Lower leg skin (tissue), 4 donors: ENCODE data around the gene GRB10. TPM values are rescaled to one million over a fixed set of nuclear protein-coding genes. Genes with fewer than 3 reads are reported as not detected.

ENCODE experiments used
- DNase-seq, 2 donors: peaks; one replicate each; pipeline ENCODE4 v3.0.0-alpha.2; 2019; ENCODE audit warnings: low spot score in 2 of 2
- H3K4me3 ChIP-seq: fragments of 200-600 bp; sonication (generic); 2 replicates; pipeline ENCODE4 v1.5.1; 2017; ENCODE audit warnings: mild to moderate bottlenecking, low read depth; ENCODE audit not compliant: poor library complexity, severe bottlenecking
- CTCF ChIP-seq, 3 donors: fragments of 450-650 bp; IDR thresholded peaks; one replicate each; pipeline ENCODE4 v1.5.1; 2016; ENCODE audit warnings: antibody characterized with exemption in 3 of 3, mild to moderate bottlenecking in 3 of 3, moderate library complexity in 2 of 3
- POLR2A ChIP-seq, 2 donors: fragments of 450-650 bp; IDR thresholded peaks; one replicate each; pipeline ENCODE4 v1.6.1; 2016 to 2017; ENCODE audit warnings: antibody characterized with exemption in 2 of 2, mild to moderate bottlenecking in 1 of 2, moderate library complexity in 1 of 2
- WGBS, 2 donors: methylation state at CpG; one replicate each; pipeline ENCODE4 v1.1.5; 2018; 5-methylcytosine and 5-hydroxymethylcytosine counted together
- intact Hi-C: fragments of 100-400 bp; cut with DNase I; formaldehyde crosslinking; loops from one replicate; pipeline ENCODE4 v1.15.0; 2023; ENCODE audit warnings: low total_unique reads
- total RNA-seq, 4 donors: library from RNA; depleted of rRNA; stranded (reverse); fragments of >200 nt; gene quantifications; one replicate each; pipeline ENCODE4 v1.1.0, GENCODE V29; 2016

The GRB10 gene
- total RNA-seq, 4 donors from 2014 or later: 6.6 to 25.7 (median 15.2) TPM

GRCh38 chr7:50596484-50596883 lies 186.2 kb downstream of the GRB10 start:
- intact Hi-C loops: no loop called here
- WGBS, 2 donors: 85% methylated on average over 4 of the region's 4 CpGs
- TF ChIP-seq POLR2A (IDR thresholded peaks at IDR 0.05) (no peak), CTCF (IDR thresholded peaks at IDR 0.05) (no peak)
- no peak overlapping the region for H3K4me3 ChIP-seq
- DNase-seq: no peak

GRCh38 chr7:50595491-50596102 lies 187.1 kb downstream of the GRB10 start:
- DNase-seq: no peak

GRCh38 chr7:50594734-50595485 lies 187.8 kb downstream of the GRB10 start:
- no peak overlapping the region for H3K4me3 ChIP-seq
- 84 to 87% methylated on average over 7 of the region's 7 CpGs for WGBS, 2 donors
- TF ChIP-seq POLR2A (IDR thresholded peaks at IDR 0.05) (no peak), CTCF (IDR thresholded peaks at IDR 0.05) (no peak)
- intact Hi-C loops: no loop called here
- DNase-seq: no peak

More at GRCh38 chr7:50595491-50596102, 187.1 kb downstream of the GRB10 start:
- 53 to 60% methylated on average over 5 of the region's 5 CpGs for WGBS, 2 donors
- H3K4me3 ChIP-seq: no peak overlapping the region
- TF ChIP-seq CTCF (IDR thresholded peaks at IDR 0.05) (no peak), POLR2A (IDR thresholded peaks at IDR 0.05) (no peak)
- intact Hi-C loops: no loop called here

GRCh38 chr7:50594136-50594535 lies 188.6 kb downstream of the GRB10 start:
- no peak for DNase-seq
- no peak for TF ChIP-seq CTCF (IDR thresholded peaks at IDR 0.05)
- TF ChIP-seq POLR2A (IDR thresholded peaks at IDR 0.05): no peak
- 84 to 85% methylated on average over 4 of the region's 4 CpGs for WGBS, 2 donors
- no peak overlapping the region for H3K4me3 ChIP-seq
- intact Hi-C loops: no loop called here

GRCh38 chr7:50592940-50593339 lies 189.8 kb downstream of the GRB10 start:
- WGBS, 2 donors: 92 to 97% methylated on average over 13 of the region's 13 CpGs
- intact Hi-C loops: no loop called here
- TF ChIP-seq CTCF (IDR thresholded peaks at IDR 0.05): no peak

More at GRCh38 chr7:50592940-50593339, 189.8 kb downstream of the GRB10 start:
- no peak for DNase-seq
- no peak overlapping the region for H3K4me3 ChIP-seq
